Activated T-cell treated with anti-CD3 and anti-CD28 coated beads, Interleukin-2, amount 50 U/mL, for 4 hours (primary cell): ENCODE measurements around the gene ULBP2. TPM values are rescaled to one million over a fixed set of nuclear protein-coding genes. Genes with fewer than 3 reads are reported as not detected.
A peak's percentile ranks its signal among the peaks of the same experiment; 100 is the strongest.
"Not testable (repeated sequence)": the region's sequence is repeated elsewhere in the genome, so short reads cannot be mapped to it uniquely, and the experiment has no call there.

Experiments used
- ATAC-seq, 2 donors: fragments of 200-7000 bp; cut with Tn5 transposase; one replicate each; pipeline ENCODE4 v1.10.0; 2021
- DNase-seq: peaks from one replicate; pipeline ENCODE4 v3.0.0-alpha.2; 2020
- H3K27me3 Mint-ChIP-seq: one replicate; pipeline ENCODE4 v1.8.0; 2021; ENCODE audit warnings: low read depth, mixed read lengths
- H3K36me3 Mint-ChIP-seq: one replicate; pipeline ENCODE4 v1.8.0; 2022; ENCODE audit warnings: mixed read lengths; ENCODE audit not compliant: insufficient read depth
- H3K4me1 Mint-ChIP-seq: one replicate; pipeline ENCODE4 v1.8.0; 2021; ENCODE audit warnings: low read depth, mixed read lengths
- H3K4me3 Mint-ChIP-seq: one replicate; pipeline ENCODE4 v1.8.0; 2021; ENCODE audit warnings: mild to moderate bottlenecking, moderate library complexity, mixed read lengths
- H3K9me3 Mint-ChIP-seq: one replicate; pipeline ENCODE4 v1.8.0; 2021; ENCODE audit warnings: mixed read lengths
- total RNA-seq, 3 donors: library from RNA; stranded (reverse); gene quantifications; one replicate each; pipeline ENCODE4 v1.2.1, GENCODE V29; 2021

ULBP2 gene
- total RNA-seq, 3 donors from 2014 or later = 0.43 to 0.87 (median 0.51) TPM

DNA sequence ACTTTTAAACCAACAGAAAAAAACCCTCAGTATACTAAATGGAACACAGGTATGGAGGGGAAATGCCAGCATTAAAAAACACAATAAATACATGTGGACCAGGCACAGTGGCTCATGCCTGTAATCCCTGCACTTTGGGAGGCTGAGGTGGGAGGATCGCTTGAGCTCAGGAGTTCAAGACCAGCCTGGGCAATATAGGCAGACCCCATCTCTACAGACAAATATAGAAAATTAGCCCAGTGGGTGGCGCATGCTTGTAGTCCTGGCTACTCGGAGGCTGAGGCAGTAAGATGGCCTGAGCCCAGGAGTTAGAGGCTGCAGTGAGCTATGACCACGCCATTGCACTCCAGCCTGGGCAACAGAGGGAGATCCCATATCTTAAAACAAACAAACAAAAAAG lies 18.0 kb downstream of the ULBP2 start:
- H3K9me3 Mint-ChIP-seq, ATAC-seq, H3K36me3 Mint-ChIP-seq, DNase-seq, H3K4me3 Mint-ChIP-seq: not testable (repeated sequence)
- Mint-ChIP-seq H3K4me1 (peaks cover 19% of the 10 kb centered on the region), H3K27me3 (peaks cover 86% of the 10 kb centered on the region)

DNA sequence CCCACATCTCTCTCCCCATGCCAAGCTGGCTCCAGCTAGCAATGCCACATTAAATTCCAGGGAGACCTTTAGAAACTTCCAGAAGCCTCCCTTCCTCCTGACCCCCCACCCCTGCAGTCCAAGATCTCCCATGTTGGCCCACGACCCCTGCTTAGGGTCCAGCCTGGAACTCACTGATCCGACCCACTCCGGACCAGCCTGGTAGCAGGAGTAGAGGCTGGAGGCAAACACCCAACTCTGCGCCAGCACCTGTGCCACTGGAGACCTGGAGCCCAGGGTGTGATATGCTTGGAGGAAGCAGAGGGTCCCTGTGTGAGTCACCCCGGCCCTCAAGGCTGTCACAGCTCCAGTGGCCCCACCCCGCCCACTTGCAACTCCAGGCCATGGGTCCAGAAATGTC lies 18.7 kb downstream of the ULBP2 start:
- Mint-ChIP-seq H3K4me3 (no peak overlapping the region), H3K9me3 (no peaks in the 10 kb centered on the region), H3K4me1 (peaks cover 19% of the 10 kb centered on the region), H3K36me3 (no peaks in the 10 kb centered on the region), H3K27me3 (peaks cover 86% of the 10 kb centered on the region)
- DNase-seq = no peak
- no peak for ATAC-seq

DNA sequence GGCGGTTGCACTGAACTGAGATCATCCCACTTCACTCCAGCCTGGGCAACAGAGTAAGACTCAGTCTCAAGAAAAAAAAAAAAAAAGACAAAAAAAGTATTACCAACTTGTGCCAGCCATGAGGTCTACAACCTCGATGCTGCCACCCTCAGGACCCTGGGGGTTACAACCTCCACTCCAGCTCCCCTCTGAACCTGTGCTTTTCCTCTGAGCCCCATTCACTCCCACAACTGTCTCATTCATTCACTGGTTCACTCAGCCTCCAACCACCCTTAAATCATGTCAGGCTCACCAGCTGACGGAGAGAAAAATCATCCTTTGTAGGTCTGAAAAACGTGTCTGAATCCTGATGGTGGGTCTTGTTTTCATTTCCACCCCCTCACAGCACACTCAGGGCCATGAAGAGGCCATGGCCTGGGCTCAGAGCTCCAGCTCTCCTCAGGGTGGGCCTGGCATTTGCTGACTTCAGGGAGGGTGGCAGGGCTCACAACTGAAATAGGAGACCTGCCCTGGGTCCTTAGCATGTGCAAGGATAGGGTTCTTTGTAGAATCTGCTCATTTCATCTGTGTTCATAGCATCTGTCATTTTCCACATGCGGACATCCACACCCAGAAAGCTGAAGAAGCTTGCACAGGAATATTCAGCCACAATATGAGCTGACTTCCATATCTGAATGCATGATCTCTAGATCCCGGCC lies 20.1 kb downstream of the ULBP2 start:
- no peak for ATAC-seq

DNA sequence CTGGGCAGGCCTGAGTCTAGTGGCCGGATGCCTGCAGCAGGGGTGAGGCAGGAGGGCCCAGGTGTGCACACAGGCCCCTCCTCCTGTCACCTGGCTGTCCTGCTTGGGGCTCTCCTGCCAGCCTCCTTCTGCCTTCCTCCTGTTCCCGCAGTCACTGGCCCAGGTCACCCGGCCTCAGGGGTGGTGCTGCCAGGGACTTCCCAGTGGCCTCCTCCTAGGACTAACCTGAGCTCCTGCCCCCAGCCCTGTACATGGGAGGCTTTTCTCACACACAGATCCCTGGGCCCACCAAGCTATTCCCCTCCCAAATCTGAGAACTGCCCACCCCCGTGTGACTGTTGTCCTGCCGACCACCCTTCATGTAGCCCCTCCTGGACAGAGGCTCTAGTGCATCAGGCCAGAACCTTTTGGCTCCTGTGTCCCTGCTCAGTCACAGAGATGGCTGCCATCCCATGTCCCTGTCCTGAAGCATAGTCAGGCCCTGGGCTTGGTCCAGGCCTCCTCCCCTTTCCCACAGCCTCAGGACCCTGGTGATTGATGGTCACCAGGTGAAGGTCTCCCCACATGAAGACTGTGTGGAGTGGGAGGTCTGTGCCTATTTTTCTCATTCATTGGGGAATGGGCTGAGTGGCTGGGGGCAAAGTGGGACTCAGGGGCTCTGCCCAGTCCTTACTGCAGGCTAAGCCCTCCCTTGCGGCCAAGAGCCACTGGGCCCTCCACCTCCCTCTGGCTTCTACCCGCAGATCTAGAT lies 20.8 kb downstream of the ULBP2 start:
- Mint-ChIP-seq H3K27me3 (peaks cover 85% of the 10 kb centered on the region), H3K36me3 (no peaks in the 10 kb centered on the region), H3K4me1 (peaks cover 19% of the 10 kb centered on the region), H3K9me3 (no peaks in the 10 kb centered on the region), H3K4me3 (peak overlapping the region; percentile 87)
- no peak for ATAC-seq
- no peak for DNase-seq

More for the DNA sequence above, 20.1 kb downstream of the ULBP2 start:
- Mint-ChIP-seq H3K27me3 (peaks cover 83% of the 10 kb centered on the region), H3K4me1 (peaks cover 19% of the 10 kb centered on the region), H3K9me3 (no peaks in the 10 kb centered on the region), H3K36me3 (no peaks in the 10 kb centered on the region), H3K4me3 (no peak overlapping the region)
- no peak for DNase-seq

DNA sequence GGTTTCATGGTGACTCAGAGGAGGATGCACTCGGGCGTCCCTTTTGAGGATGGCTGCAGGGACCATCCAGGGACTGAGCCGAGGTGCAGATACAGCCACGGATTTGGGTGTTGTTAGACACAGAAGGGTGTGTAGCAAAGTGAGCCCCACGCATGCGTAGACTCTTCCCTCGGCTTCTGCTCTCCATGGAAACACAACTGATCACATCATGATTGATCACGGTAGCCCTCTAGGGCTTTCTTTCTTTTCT lies 21.3 kb downstream of the ULBP2 start:
- DNase-seq (no peak), ATAC-seq (peak; percentile 7 to 8)
- Mint-ChIP-seq H3K36me3 (no peaks in the 10 kb centered on the region), H3K4me1 (peaks cover 19% of the 10 kb centered on the region), H3K9me3 (no peaks in the 10 kb centered on the region), H3K27me3 (peaks cover 84% of the 10 kb centered on the region), H3K4me3 (peak overlapping the region; percentile 87)

DNA sequence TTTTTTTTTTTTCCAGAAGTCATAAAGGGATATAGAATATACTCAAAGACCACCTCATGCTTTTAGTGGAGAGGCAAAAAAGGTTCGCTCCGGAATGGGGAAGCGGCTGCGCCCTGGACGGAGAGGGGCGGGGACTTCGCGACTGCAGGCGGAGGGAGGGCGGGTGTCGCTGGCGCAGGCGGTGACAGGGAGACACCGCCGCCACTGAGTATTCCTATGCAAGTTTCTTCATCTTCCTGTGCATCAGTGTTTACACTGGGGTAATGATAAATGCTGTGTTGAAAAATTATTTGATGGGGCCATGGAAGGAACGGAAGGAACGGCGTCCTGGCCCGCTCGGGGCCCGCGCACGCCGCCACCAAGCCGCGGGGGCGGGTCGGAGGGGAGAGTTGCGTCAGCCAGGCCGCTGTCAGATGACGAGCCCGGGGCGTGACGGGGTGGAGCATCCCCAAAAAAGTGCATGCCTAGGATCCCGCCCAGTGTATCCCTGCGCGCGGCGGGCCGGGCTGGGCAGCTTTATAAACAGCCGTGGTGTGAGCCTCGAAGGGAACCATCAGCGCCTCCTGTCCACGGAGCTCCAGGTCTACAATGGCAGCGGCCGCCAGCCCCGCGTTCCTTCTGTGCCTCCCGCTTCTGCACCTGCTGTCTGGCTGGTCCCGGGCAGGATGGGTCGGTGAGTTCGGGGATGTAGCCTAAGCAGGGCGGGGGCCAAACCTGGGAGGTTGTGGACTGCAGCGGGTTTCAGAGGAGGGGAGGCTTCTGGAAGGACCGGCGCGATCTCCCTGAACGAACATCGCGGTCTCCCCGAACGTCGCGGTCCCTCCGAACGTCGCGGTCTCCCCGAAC lies 21.9 kb downstream of the ULBP2 start, which contains the start of gene ULBP1:
Gene ULBP1 (plus strand): TSS at position 482 of the 846 bp plus-strand sequence. CDS start 107 bp downstream, at position 589.
- peak within 1 kb of the TSS; percentile 87 for H3K4me3 Mint-ChIP-seq
- DNase-seq = peak; percentile 75
- H3K27me3 Mint-ChIP-seq = peaks cover 85% of the 10 kb centered on the region
- H3K36me3 Mint-ChIP-seq = no peaks in the 10 kb centered on the region
- no peaks in the 10 kb centered on the region for H3K9me3 Mint-ChIP-seq
- peak; percentile 71 to 74 for ATAC-seq
- H3K4me1 Mint-ChIP-seq = peaks cover 19% of the 10 kb centered on the region

DNA sequence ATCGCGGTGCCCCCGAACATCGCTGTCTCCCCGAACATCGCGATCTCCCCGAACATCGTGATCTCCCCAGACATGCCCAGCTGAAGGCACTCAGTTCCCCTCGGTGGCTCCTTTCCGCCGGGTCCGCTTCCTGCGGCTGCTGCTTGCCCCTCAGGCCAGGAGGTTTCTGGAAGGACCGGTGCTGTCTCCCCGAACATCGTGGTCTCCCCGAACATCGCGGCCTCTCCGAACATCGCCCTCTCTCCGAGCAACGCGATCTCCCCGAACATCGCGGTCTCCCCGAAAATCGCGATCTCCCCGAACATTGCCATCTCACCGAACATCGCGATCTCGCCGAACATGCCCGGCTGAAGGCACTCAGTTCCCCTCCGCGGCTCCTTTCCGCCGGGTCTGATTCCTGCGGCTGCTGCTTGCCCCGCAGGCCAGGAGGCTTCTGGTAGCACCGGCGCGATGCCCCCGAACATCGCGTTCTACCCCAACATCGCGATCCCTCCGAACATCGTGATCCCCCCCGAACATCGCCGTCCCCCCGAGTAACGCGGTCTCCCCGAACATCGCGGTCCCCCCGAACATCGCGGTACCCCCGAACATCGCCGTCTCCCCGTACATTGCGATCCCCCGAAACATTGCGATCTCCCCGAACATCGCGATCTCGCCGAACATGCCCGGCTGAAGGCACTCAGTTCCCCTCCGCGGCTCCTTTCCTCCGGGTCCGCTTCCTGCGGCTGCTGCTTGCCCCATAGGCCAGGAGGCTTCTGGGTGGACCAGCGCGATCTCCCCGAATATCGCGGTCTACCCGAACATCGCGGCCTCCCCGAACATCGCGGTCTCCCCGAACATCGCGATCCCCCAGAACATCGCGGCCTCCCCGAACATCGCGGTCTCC lies 22.7 kb downstream of the ULBP2 start:
- H3K4me1 Mint-ChIP-seq = peaks cover 19% of the 10 kb centered on the region
- H3K4me3 Mint-ChIP-seq = peak overlapping the region; percentile 87
- no peak for DNase-seq
- peaks cover 84% of the 10 kb centered on the region for H3K27me3 Mint-ChIP-seq
- H3K36me3 Mint-ChIP-seq = no peaks in the 10 kb centered on the region
- no peaks in the 10 kb centered on the region for H3K9me3 Mint-ChIP-seq
- peak; percentile 4 to 5 for ATAC-seq

DNA sequence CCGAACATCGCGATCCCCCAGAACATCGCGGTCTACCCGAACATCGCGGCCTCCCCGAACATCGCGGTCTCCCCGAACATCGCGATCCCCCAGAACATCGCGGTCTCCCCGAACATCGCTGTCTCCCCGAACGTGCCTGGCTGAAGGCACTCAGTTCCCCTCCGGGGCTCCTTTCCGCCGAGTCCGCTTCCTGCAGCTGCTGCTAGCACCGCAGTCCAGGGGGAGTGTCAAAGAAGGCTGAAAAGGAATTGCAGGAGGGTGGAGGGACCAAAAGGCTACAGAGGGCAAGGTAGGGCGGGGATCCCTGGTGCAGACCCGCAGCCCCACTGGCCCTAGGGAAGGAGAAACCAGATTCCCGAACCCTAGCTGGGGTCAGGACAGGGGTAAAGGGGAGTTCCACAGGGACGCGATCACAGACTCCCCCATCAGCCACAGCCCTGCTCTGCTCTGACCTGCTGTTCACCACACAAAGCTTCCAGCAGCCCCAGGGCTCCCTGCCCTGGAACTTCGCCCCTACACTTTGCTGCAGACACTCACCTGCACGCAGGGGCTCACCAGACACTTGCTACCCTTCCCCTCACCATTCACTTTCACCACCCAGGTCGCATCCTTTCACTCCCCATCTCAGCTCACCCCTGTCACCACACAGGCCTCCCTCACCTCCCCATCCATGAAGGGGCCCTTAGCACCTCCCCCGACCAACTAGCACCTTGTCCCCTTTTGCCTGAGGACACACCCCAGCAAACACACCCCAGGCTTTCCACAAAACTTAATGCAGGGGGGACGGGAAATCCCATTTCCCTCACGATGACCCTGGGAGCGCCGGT lies 23.6 kb downstream of the ULBP2 start:
- Mint-ChIP-seq H3K36me3 (peaks cover 2% of the 10 kb centered on the region), H3K27me3 (peaks cover 84% of the 10 kb centered on the region), H3K4me3 (peak overlapping the region; percentile 87), H3K9me3 (no peaks in the 10 kb centered on the region), H3K4me1 (peaks cover 19% of the 10 kb centered on the region)
- ATAC-seq (no peak), DNase-seq (no peak)

DNA sequence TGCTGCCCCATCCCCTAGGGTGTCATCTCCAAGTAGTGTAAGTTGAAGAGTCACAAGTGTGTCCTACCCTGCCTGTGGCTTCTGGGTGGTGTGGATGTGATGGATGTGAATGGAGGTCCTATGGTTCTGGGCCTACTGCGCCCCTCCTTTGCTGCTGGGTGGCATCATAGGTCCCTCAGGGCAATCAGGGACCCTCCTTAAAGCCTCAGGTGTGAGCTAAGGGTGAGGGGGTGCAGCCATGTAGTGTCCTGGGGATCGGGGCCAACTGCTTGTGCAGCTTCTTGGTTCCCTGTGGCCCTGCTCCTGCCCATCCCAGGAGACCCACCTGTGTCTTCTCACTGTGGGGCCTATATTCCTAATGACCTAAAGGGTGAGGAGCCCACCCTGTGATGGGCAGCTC lies 24.5 kb downstream of the ULBP2 start:
- not testable (repeated sequence) for DNase-seq, ATAC-seq, H3K9me3 Mint-ChIP-seq, H3K36me3 Mint-ChIP-seq
- H3K27me3 Mint-ChIP-seq = peaks cover 81% of the 10 kb centered on the region
- H3K4me1 Mint-ChIP-seq = peaks cover 19% of the 10 kb centered on the region
- H3K4me3 Mint-ChIP-seq = peak overlapping the region; percentile 87

DNA sequence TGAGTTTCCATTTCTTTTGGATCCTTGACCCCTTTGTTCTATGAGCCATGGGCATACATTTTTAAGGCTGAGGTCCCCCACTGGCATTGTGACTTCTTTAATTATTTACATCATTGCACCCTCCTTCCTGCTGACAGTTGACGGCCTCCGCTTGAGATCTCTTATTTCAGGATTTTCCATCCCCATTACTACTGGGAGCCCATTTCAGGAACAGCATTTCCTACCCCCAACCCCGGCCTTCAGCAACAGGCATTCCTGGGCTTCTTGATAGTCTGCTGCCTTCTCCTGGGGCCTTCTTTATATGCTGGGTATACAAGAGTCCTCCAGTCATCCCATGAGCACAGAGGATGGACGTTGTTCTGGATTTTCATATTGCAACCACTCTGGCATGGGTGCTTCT lies 25.8 kb downstream of the ULBP2 start:
- Mint-ChIP-seq H3K27me3 (peaks cover 72% of the 10 kb centered on the region), H3K9me3 (no peaks in the 10 kb centered on the region), H3K4me3 (no peak overlapping the region), H3K4me1 (peaks cover 19% of the 10 kb centered on the region), H3K36me3 (peaks cover 4% of the 10 kb centered on the region)
- ATAC-seq (no peak), DNase-seq (no peak)

DNA sequence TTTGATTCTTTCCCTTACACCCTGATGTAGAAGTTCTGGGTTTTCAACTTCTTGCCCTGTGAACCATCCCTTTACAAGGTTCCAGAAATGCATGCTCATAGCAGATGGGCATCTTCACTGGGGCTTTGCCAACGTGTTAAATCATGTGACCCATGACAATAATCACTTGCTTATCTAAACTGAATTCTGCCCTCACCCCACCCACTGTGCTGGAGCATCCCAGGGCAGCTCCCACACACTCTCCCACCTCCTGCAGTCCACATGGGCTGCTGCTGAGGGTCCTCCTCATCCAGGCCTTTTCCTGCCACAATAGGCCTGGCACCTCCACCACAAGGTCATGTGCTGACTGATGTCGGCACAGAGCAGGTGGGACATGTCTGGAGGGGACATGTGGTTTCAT lies 26.2 kb downstream of the ULBP2 start:
- H3K9me3 Mint-ChIP-seq = not testable (repeated sequence)

DNA sequence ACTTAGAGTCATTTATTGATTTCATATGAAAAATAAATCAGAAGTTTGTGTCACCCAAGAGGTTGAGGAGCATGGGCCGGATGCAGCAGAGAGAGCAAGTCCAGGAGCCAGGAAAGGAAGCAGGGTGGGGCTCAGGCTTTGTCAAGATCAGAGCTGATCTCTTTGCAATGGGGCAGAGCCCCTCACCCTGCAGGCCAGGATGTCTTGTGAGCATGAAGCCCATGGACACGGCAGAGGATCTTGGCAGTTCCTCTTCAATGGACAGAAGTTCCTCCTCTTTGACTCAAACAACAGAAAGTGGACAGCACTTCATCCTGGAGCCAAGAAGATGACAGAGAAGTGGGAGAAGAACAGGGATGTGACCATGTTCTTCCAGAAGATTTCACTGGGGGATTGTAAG lies 27.1 kb downstream of the ULBP2 start:
- peaks cover 69% of the 10 kb centered on the region for H3K27me3 Mint-ChIP-seq
- H3K4me3 Mint-ChIP-seq, H3K36me3 Mint-ChIP-seq, ATAC-seq, H3K9me3 Mint-ChIP-seq, DNase-seq: not testable (repeated sequence)
- peaks cover 12% of the 10 kb centered on the region for H3K4me1 Mint-ChIP-seq

More for the DNA sequence above, 26.2 kb downstream of the ULBP2 start:
- Mint-ChIP-seq H3K27me3 (peaks cover 72% of the 10 kb centered on the region), H3K4me1 (peaks cover 18% of the 10 kb centered on the region)
- not testable (repeated sequence) for ATAC-seq, H3K4me3 Mint-ChIP-seq, DNase-seq, H3K36me3 Mint-ChIP-seq

DNA sequence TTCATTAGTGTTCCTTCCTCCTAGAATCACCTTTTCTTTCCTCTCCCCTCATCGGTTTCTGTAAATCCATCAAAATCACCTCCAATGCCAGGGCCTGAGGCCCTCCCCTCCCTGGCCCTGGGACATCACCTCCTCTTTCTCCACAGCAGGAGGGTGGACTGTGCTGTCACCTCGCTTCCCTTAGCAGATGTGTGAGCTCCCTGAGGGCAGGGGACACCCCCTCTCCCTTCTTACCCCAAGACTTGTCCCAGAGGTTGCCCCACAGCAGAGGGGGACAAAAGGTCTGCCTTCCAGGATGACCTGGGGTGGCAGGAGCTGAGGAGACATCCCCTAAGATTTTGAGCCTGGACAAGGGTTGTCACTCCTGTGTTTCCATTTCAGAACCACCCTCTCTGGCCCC lies 27.8 kb downstream of the ULBP2 start:
- Mint-ChIP-seq H3K27me3 (peaks cover 69% of the 10 kb centered on the region), H3K4me3 (no peak overlapping the region), H3K9me3 (no peaks in the 10 kb centered on the region), H3K36me3 (peaks cover 4% of the 10 kb centered on the region), H3K4me1 (peaks cover 6% of the 10 kb centered on the region)
- no peak for DNase-seq
- no peak for ATAC-seq
